Islet of Langerhans (tissue), 1 donor: Measurements from ENCODE around the gene DUS4L.
"Not testable (repeated sequence)": the region's sequence is repeated elsewhere in the genome, so short reads cannot be mapped to it uniquely, and the experiment has no call there.

Experiments
- FAIRE-seq: peaks from one replicate; lab custom pipeline; 2011; peaks lifted over from hg19 to GRCh38; lab: Jason Lieb, UNC

Gene DUS4L, protein sequence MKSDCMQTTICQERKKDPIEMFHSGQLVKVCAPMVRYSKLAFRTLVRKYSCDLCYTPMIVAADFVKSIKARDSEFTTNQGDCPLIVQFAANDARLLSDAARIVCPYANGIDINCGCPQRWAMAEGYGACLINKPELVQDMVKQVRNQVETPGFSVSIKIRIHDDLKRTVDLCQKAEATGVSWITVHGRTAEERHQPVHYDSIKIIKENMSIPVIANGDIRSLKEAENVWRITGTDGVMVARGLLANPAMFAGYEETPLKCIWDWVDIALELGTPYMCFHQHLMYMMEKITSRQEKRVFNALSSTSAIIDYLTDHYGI

DNA sequence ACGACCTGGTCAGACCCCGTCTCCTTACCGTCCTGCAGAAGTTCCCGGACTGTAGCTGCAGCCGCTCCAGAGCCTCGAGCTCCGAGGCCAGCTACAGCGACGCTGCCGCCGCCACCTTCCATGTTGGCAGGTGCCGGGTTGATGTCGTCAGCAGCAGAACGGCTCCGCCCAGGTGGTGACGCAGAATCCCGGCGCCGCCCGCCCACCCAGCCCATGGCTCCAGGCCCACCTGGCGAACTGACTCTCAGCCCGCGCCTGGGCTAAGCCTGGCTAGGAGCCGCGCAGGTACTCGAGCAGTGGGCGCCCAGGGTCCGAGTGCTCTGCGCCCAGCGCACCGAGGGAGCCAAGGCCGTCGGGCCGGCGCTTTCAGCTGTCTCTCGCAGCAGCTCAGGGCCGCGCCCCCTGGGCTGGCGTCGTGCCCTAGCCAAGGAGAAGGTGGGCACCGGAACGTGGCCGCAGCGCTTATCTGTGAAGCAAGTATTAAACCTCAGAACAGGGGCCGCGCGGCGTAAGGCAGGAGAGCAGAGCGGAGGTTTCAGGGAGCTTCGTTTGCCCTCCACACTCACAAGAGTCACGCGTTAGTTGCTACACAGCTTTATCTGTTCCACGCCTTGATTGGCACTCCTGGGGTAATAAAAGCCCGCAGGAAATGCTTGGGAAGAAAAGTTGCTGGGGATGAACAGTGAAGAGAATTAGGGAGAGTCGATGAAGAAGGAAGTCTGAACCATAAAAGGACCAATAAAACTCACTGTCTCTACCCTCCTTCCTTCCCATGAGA, at the start of gene DUS4L, which contains the start of gene COG5:
Gene DUS4L, plus strand, starts transcription at position 197 of the 778 bp plus-strand sequence. CDS start 3,100 bp downstream, outside the sequence.
Gene COG5, minus strand, starts transcription at position 146 of the 778 bp plus-strand sequence. Its CDS starts 24 bp downstream, at position 122.
- no peak for FAIRE-seq

- no peak for FAIRE-seq
These were observed 37.1 kb upstream of the DUS4L start for GRCh38 chr7:107526672-107527071.

GRCh38 chr7:107527196-107527595, 36.6 kb upstream of the DUS4L start:
- FAIRE-seq, result no peak

DNA sequence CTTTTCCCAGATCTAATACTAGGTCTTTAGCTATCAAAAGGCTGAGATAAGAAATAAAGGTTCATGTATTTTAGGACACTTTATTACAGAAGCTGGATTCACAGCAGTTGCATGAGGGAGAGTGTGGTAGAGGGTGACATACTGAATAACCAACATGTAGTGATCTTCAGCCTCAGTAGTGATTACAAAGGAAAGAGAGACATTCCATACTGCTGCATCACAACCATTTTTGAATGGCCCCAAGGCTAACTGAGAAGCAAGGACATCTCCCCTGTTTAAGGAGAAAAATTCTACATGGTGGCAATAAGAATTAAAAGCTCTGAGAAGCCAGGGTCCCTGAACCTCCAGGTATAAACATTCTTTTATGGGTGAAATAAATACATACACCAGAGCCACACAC, 35.3 kb upstream of the DUS4L start:
- no peak for FAIRE-seq

DNA sequence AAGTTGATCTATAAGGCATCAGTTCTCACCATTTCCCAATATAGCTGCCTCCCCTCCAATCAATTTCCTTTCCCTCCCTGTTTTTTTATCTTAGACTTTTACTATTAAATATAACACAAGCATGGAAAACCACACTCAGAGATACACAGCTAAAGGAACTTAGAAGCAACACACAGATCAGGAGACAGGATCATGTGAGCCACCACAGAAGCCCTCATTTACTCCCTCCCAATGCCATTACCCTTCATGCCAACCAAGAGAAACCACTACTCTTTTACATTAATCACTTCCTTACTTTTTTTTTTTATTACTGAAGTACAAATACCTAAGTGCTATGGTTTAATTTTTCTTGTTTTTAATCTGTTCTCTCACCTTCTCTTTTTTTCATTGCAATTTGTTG, 33.0 kb upstream of the DUS4L start:
- FAIRE-seq, result no peak

- no peak for FAIRE-seq
These were observed 29.6 kb upstream of the DUS4L start for GRCh38 chr7:107534139-107534538.

- not testable (repeated sequence) for FAIRE-seq
These were observed 26.5 kb upstream of the DUS4L start for GRCh38 chr7:107537228-107537627.

DNA sequence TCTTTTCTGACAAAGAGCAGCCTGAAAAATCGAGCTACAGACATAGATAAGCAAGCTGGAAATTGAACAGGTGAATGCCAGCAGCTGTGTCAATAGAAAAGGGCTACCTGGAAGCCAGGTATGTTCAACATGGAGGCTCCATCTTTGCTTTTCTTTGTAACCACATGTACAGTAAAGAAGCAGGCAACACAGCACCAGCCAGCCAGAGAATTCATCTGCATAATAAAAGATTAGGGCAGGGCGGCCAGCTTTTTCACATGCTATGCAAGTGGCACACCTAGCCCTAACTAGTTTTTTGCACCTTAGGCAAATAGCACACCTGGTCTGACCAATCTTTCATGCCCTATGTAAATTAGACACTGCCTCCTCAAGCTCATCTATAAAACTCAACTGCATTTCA, 25.8 kb upstream of the DUS4L start:
- FAIRE-seq, result no peak

- FAIRE-seq, result no peak
These were observed 20.3 kb upstream of the DUS4L start for GRCh38 chr7:107543338-107543993.

GRCh38 chr7:107544848-107545591, 18.8 kb upstream of the DUS4L start:
- no peak for FAIRE-seq

GRCh38 chr7:107551936-107552335, 11.8 kb upstream of the DUS4L start:
- FAIRE-seq, result no peak

DNA sequence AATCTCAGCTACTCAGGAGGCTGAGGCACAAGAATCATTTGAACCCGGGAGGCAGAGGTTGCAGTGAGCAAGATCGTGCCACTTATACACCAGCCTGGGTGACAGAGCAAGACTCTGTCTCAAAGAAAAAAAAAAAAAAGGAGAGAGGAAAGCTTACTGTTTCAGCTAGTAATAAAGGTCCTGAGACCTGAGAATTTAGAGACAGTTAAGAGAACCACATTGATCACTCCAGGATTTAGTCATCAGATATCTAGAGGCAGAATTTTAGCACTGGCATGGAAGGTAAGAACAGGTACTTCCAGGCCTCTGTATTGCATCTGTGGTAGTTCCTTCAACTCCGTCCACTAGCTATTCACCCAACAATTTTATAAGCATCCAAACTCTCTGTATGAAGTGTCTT, 7.9 kb upstream of the DUS4L start:
- FAIRE-seq, result no peak

- FAIRE-seq, result no peak
These were observed 3.9 kb upstream of the DUS4L start for GRCh38 chr7:107559864-107560263.

DNA sequence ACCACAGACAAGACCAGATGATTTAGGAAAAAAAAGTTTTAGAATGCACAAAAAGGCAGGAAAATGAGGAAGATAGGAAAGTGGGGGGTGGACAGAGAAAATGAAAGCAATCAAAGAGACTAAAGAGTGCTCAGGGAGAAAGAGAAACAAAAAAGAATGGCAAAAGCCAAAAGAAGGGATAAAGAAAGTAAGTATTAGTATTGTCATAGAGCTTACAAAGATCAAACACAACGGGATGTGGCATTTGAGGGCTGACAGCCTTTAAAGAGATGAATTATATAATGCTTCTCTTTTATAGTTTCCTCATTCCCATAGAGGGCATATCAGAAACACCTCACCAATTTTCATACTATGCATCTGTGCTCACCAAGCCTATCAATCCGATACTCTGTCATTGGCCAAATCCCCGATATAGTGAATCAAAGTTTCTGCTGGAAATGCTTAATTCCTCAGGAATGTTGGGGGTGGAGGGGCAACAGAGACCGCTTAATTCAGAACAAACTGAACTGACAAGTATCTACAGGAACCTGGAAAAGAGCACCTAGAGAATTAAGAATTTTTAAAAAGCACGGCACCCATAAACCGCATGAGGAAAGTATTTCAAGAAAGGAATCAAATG, 2.8 kb upstream of the DUS4L start:
- FAIRE-seq, result no peak

- FAIRE-seq, result no peak
These were observed 543 bp upstream of the DUS4L start for GRCh38 chr7:107563081-107563774.

DNA sequence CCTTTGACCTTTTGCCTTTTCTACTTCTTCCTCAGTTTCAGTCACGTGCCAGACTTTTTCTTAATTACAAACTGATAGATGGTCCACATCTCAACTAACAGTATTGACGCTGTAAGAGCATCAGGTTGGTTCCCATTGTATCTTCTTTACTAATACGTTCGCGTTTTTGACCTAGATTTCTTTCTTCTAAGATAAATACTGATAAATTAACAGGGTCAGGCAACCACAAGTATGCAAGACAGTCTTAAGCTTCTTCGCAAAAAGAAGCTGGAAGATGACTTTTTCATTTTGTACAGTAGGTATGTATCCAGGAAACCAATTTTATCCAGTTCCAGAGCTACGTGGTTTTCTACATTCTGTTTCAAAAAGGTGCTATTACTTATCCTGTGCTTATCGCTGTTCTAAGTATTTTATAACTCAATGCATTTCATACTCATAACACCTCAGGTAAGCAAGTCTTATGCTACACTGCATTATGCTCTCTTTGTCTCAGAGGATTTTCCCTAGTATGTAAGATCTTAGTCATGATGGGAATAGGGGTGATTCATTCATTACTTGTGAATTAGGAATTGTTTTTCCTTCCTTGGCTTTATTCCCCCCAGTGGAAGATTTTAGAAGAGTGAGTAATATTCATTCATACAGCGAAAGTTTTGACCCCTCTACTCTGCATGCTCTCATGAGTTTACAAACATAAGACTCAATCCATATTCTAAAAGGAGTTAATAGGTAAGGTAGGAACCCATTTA, 955 bp downstream of the DUS4L start:
- FAIRE-seq, result no peak

- FAIRE-seq, result no peak
These were observed 6.5 kb downstream of the DUS4L start for GRCh38 chr7:107570298-107570697.

- FAIRE-seq, result no peak
These were observed 9.8 kb downstream of the DUS4L start for GRCh38 chr7:107573537-107573936.

DNA sequence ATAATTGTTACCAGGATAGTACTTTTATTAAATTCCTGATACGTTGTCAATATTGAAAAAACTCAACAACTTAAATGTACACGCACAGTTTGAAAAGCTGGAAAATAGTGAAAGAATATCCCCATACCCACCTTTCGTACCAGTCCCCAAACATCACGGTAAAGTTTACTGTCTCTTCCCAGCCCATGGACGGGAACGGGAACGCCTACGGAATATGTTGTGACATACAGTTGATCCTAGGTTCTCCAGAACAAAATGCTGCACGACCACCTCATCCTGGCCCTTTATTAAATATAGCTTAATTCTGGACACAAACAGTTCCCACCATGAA, 15.7 kb downstream of the DUS4L start:
- no peak for FAIRE-seq

DNA sequence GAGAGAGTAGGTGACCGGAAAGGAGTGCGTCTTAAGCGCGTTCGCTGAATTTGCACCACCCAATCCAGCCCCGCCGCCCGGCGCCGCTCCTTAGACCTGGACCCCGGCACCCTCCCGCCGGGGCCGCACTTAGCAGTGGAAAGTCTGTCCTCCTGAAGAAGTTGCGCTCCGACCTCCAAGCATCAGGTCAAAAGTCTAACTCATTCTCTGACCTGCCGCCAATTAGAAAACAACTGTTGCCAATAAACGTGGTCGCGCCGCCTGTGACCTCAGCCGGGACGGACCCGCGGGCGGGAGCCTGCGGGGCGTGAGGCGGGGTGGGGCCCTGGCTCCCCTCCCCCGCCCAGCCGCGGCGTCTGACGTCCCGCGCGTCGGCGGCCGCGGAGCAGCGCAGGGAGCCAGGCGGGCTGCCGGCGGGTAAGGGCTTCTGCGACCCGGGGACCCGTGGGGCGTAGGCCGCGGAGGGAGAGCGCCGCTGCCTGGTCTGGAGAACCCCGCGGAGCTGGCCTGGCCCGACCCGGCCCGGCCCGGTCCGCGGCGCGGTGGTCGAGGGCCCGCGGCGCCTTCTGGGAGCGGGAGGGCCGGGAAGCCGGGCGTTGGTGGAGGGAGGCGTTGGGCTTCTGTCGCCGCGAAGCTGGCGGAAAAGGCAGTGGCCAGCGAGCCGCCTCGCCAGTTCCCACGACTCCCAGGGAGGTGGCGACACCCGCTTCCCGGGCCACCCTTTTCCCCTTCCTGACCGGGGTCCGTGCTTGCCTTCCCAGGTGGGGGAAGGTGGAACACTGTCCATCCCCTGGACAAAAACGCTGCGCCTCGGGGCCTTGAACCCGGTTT, 16.3 kb downstream of the DUS4L start, which contains the start of gene BCAP29:
Gene BCAP29, plus strand, starts transcription at position 362 of the 831 bp plus-strand sequence. CDS start 527 bp downstream, outside the sequence.
- no peak for FAIRE-seq
